HG03469 (cell line): ENCODE data around the gene IL4I1.
"Not testable (repeated sequence)": the region's sequence is repeated elsewhere in the genome, so short reads cannot be mapped to it uniquely, and the experiment has no call there.

Source experiments
- ATAC-seq: cut with Tn5 transposase; IDR thresholded peaks from one replicate; pipeline ENCODE4 v1.9.1; 2021; ENCODE audit warnings: mild to moderate bottlenecking, moderate library complexity, moderate number of reproducible peaks; ENCODE audit not compliant: unreplicated experiment

Gene IL4I1, protein sequence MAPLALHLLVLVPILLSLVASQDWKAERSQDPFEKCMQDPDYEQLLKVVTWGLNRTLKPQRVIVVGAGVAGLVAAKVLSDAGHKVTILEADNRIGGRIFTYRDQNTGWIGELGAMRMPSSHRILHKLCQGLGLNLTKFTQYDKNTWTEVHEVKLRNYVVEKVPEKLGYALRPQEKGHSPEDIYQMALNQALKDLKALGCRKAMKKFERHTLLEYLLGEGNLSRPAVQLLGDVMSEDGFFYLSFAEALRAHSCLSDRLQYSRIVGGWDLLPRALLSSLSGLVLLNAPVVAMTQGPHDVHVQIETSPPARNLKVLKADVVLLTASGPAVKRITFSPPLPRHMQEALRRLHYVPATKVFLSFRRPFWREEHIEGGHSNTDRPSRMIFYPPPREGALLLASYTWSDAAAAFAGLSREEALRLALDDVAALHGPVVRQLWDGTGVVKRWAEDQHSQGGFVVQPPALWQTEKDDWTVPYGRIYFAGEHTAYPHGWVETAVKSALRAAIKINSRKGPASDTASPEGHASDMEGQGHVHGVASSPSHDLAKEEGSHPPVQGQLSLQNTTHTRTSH

GRCh38 chr19:49896863-49897621 lies at the start of gene IL4I1:
TSS of gene IL4I1 (minus strand) at chr19:49896887. CDS start at chr19:49896160, 727 bp downstream.
- ATAC-seq, result peak; percentile 34

DNA sequence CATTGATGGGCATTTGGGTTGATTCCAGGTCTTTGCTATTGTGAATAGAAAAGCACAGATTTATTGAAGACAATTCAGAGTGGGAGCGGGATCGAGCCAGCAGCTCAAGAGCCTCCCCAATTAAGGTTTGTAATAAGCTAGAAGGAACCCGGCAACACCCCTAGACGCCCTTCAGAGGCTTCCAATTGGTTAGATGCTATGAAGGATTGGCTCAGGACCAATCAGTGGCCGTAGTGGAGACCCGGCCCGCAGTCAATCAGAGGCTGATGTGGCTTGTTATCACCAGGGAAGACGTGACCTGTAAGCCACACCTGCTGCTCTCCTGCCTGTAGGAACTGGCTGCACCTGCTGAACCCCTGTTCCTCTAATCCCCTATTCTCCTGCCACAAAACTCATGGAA lies 49.7 kb upstream of the IL4I1 start:
- ATAC-seq, result no peak

GRCh38 chr19:49944567-49944966 lies 47.9 kb upstream of the IL4I1 start:
- ATAC-seq, result not testable (repeated sequence)

DNA sequence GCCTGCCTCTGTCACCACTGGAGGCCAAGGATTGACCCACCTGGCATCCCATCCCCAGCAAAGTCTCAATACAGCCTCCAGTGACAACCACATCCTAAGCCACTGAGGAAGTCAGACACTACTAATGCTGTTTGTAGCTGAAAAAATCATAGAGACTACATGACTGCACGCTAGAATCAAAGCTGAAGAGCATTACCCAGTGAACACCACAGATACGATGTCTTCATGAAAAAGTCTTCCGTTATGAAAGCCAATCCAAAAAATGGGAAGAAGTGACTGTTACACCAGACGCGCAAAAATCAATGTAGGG lies 43.8 kb upstream of the IL4I1 start:
- no peak for ATAC-seq

GRCh38 chr19:49939721-49940481 lies 43.2 kb upstream of the IL4I1 start:
- ATAC-seq, result no peak

GRCh38 chr19:49938662-49939061 lies 42.0 kb upstream of the IL4I1 start:
- no peak for ATAC-seq

DNA sequence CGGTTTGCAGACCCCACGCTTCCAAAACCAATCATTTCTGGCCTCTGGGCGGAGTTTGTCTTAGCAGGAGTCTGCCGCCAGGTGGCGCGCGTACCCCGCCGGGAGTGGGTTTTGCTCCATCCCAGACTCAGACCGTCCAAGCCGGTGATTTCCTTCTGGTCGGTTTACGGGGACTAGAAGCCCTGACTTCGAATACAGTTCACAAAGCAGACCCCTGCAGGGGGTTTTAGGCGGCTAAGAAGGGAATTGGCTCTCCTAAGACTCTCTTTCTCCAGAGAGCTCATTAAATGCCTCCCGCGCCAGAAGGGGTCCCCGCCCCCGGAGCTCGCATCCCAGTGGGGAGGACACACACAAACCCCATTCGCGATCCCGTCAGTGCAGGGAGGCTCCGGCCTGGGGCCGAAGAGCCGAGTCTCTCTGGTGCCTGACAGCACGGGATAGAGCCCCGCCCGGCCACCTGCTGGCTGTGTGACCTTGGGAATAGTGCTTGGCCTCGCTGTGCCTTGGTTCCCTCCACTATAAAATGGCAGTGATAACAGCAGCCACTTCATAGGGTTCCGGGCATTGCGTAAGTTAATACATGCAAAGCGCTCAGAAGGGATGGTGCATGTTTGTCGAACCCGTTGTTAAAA lies 41.2 kb upstream of the IL4I1 start:
- ATAC-seq, result no peak

GRCh38 chr19:49936549-49936948 lies 39.9 kb upstream of the IL4I1 start:
- ATAC-seq, result no peak

- ATAC-seq, result no peak
These were observed 37.0 kb upstream of the IL4I1 start for GRCh38 chr19:49933643-49934042.

DNA sequence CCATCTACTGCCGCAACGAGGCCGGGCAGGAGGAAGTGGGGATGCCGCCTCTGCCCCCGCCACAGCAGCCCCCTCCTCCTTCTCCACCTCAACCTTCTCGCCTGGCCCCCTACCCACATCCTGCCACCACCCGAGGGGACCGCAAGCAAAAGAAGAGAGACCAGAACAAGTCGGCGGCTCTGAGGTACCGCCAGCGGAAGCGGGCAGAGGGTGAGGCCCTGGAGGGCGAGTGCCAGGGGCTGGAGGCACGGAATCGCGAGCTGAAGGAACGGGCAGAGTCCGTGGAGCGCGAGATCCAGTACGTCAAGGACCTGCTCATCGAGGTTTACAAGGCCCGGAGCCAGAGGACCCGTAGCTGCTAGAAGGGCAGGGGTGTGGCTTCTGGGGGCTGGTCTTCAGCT lies 36.0 kb upstream of the IL4I1 start:
- ATAC-seq, result no peak

DNA sequence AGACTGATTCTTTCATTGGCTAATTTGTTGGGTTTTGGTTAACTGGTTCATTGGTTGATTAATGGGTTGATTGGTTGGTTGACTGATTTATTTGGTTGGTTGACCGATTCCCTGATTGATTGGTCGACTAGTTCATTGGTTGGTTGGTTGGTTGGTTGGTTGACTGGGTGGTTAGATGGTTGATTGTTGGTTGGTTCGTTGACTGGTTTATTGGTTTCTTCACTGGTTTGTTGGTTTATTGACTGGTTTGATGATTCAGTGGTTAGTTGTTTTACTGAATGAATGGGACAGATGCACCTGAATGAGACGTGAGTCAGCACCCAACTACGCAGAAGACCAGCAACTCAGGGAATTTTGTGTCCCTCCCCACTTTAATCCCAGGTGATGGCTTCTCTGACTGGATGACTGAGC lies 35.4 kb upstream of the IL4I1 start:
- no peak for ATAC-seq

- no peak for ATAC-seq
These were observed 34.8 kb upstream of the IL4I1 start for GRCh38 chr19:49931293-49932040.

DNA sequence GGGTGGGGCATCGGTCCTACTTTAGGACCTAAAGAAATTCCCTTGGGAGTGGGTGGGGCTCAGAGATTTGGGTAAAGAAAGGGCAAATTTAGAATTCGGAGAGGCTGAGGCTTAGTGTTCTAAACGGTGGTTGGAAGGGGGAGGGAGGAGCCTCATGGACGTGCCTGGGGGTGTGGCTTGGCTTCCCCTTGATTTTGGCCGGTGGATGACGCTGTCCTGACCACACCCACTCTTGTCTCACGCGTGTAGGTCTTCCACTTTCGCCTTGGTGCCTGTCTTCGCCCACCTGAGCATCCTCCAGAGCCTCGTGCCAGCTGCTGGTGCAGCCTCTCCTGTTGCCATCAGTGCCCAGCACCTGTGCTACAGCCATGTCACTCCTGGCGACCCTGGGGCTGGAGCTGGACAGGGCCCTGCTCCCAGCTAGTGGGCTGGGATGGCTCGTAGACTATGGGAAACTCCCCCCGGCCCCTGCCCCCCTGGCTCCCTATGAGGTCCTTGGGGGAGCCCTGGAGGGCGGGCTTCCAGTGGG lies 33.9 kb upstream of the IL4I1 start:
- ATAC-seq, result no peak

DNA sequence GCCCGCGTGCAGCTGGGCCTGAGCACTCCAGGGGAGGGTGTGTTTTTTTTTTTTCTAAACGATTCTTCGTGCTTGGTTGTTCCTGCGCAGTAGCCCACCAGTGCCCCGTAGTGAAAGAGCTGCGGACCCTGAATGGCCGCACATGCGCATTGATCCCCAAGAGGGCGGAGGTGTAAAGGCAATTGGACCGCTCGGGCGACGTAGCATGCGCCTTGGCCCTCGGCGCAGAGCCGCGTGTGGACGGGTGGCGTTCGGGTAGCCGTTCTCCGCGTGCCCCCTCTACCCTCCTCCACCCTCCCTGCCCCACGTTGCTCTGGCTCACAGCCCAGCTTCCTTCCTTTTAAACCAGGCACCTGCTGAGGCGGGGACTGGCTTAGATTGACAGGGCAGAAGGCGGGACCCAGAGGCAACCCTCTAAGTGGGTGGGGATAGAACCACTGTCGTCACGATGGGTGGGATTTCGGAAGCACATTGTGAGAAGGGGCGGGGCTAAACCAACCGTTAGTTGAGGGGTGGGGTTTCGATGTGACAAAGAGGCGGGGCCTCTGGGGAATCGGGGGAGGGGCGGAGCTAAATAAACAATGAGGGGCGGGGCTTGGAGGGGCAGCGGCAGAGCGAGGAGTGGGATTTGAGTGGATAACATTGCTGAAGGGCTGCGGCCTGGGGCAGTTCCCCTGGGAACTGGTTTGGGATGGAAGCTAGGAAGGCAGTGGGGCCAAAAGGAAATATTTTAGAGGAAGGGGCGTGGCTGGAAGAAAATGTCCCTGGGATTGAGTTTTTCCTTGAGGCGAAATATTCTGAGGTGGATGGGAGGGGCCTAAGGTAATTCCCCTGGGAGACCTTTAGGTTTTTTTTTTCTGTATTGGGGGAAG lies 33.2 kb upstream of the IL4I1 start:
- peak; percentile 61 for ATAC-seq

DNA sequence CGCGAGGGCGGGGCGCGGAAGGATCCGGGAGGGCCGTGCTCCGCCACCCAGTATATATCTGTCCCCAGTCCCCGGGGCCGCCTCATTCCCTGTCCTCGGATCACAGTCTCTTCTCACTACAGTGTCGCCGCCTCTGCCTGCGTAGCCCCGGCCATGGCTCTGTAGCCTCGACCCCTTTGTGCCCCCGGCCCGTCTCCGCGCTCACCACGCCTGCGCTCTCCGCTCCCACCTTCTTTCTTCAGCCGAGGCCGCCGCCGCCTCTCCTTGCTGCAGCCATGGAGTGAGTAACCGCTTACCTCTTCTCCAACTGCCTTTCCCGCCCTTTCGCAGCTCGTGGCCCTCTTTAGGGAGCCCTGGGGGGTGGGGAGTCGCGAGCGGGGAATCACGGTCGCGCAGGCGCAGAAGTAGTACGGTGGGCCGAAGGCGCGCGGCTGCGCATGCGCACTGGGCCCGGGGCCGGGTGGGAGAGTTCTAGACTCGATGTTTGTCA lies 32.5 kb upstream of the IL4I1 start, which contains the start of the genes ATF5 and NUP62:
Gene ATF5, plus strand, starts transcription at position 85 of the 490 bp plus-strand sequence. CDS start 1,646 bp downstream, outside the sequence.
Gene NUP62, minus strand, starts transcription at position 384 of the 490 bp plus-strand sequence. CDS start 19,697 bp downstream, outside the sequence.
- peak; percentile 20 for ATAC-seq

GRCh38 chr19:49927526-49928264 lies 31.0 kb upstream of the IL4I1 start:
- ATAC-seq, result no peak

- ATAC-seq, result no peak
These were observed 29.8 kb upstream of the IL4I1 start for GRCh38 chr19:49926515-49926914.

GRCh38 chr19:49925486-49925885 lies 28.8 kb upstream of the IL4I1 start:
- no peak for ATAC-seq
